Stimulated activated CD4-positive, alpha-beta T cell treated with anti-CD3 and anti-CD28 coated beads, TNF-alpha, amount 100 ng/mL, for 24 hours (primary cell): Measurements from ENCODE around the gene XNDC1N.

Experiments
- DNase-seq, 3 experiments: peaks; one replicate each; pipeline ENCODE4 v3.0.0-alpha.2; 2020; ENCODE audit warnings: low read depth in 3 of 3

Gene XNDC1N, protein sequence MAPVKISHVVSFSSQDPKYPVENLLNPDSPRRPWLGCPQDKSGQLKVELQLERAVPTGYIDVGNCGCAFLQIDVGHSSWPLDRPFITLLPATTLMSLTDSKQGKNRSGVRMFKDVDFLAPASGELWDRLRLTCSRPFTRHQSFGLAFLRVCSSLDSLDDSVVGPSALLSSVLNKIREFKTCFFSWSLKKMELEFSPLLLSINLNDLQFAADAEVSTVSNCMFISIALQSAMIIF

DNA sequence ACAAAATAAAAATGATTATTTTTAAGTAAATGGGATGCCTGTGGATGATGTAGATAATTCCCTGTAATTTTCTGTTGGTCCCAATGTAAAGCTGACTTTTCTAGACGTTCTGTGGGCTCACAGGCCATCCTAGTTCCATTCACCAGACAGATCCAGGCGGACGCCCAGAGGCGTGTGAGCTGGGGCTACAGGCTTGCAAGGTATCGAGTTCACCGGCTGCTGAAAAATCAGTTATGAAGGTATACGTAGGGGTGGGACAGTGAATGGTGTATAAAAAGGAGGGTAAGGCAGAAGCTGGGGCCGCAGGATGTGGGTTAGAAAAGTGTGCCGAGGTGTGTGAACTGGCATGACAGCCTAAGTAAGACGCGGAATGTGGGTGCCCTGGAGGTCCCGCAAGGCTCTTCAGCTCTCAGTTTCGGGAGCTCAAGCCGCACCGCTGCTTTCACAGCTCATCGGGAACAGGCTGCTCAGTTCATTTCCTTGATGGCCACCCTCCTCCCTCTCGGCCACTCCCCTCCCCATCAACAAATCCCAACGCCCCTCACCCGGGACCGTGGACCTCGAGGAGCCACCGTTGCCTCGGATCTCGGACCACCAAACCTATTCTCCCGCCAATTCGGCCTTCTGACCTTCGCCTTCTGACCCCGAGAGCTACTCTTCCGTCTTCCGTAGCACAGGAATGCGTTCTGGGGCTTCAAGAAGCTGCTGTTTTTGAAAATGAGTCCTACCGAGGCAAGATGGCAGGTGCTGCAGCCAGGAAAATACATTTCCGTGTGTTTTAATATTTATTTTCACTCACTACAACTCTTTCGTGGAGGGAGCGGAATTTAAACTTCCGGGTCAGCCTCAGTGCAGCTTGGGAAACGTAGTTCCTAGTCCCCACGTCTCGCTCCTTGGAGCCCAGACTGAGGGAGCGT is at the start of gene XNDC1N:
TSS of gene XNDC1N (minus strand) at position 775 of the 917 bp plus-strand sequence. CDS start 5,241 bp downstream, outside the sequence.
- DNase-seq = peak; percentile 46 to 66 (median 65)

DNA sequence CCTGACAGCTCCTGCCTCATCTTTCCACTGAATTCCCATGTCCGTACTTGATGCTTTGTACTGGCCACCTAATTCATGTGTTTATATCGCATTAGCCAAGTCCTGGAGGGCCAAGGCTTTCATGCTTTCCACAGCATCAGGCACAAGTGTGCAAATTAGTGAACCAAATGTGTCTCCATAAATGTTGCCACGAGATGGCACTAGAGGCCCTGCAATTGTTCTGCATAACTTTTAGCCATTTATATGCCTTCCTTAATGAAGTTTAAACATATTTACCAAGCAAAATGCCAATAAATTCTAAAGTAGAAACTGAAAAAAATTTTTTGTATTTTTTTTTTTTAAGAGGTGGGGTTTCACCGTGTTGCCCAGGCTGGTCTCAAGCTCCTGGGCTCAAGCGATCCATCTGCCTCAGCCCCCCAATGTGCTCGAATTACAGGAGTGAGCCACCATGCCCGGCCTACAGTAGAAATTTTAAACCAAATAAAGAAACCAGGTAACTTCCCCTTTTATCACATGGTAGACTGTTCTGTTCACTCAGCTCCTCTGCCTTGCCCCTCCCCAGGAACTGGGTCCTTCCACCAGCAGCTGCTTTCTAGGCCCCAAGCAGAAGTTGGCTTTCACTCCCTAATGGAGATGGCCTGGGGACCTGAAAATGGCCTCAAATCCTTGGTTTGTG is 49.5 kb upstream of the XNDC1N start:
- peak; percentile 13 to 26 (median 21) for DNase-seq

DNA sequence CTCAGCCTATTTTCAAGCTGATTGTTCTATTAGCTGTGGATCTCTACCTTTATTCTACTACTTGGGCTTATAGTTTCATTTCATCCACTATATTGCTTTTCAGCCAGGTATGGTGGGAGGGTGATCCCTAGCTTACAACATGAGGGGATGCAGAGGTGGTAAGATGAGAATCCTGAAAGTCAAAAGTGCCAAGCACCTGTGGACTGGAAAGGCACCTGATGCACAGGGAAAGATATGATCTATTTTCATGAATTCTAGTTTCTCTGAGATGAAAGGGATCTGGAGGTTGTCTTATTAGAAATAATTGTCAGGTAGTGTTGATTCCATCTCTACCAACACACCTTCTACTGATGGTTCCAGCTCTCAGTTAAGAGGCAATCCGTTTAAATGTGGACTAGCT is 48.7 kb upstream of the XNDC1N start:
- DNase-seq = no peak

DNA sequence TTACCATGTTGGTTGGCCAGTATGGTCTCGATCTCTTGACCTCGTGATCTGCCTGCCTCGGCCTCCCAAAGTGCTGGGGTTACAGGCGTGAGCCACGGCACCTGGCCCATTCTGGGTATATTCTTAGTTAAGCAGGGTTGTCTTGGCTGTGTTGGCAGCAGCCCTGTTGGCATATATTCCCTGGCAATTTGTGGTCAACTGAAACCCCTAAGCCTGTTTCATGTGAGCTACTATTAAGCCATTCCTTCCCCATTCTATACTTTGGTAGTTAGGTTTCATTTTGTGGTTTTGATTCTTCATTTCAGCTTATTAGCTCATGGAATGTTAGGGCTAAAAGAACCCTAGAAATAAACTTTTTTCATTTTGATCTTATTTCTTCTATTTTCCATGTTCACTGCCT is 48.2 kb upstream of the XNDC1N start:
- DNase-seq = no peak

DNA sequence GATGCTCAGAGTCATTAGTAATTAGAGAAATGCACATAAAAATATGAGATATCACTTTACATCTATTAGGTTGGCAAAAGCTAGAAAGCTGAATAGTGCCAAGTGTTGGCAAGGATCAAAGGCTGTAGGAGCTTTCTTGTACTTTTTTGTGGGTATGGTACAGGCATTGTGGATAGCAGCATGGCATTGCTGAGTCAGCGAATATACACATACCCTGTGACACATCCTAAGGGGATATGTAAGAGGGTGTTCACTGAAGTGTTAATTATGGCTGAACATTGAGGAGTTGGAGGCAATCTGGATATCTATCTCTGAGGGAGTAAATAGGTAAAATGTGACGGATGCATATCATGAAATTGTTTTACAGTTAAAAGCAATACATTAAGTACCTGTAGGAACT is 43.3 kb upstream of the XNDC1N start:
- no peak for DNase-seq

DNA sequence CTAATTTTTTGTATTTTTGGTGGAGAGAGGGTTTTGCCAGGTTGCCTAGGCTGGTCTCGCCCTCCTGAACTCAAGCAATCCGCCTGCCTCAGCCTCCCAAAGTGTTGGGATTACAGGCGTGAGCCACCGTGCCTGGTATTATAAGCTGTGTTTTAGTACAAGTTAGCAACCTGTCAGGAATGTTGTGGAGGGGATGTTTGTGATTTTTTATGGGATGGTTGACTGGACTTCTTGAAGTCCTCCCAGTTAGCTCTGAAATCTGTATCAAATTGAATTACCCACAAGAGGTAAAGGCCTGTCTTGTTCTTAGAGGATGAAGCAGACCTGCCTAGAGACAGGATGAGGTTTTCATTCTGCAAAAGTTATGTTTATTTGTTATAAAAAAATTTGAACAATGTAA is 36.2 kb upstream of the XNDC1N start:
- no peak for DNase-seq

DNA sequence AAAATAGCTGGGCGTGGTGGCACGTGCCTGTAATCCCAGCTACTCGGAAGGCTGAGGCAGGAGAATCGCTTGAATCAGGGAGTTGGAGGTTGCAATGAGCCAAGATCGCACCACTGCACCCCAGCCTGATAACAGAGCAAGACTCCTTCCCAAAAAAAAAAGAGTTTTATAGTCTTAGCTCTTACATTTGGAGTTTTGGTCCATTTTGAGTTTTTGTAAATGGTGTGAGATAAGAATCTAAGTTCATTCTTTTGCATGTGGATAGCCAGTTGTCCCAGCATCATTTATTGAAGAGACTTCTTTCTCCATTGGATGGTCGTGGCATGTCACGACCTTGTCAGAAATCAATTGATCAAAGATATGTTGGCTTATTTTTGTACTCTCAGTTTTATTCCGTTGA is 35.1 kb upstream of the XNDC1N start:
- DNase-seq = no peak

DNA sequence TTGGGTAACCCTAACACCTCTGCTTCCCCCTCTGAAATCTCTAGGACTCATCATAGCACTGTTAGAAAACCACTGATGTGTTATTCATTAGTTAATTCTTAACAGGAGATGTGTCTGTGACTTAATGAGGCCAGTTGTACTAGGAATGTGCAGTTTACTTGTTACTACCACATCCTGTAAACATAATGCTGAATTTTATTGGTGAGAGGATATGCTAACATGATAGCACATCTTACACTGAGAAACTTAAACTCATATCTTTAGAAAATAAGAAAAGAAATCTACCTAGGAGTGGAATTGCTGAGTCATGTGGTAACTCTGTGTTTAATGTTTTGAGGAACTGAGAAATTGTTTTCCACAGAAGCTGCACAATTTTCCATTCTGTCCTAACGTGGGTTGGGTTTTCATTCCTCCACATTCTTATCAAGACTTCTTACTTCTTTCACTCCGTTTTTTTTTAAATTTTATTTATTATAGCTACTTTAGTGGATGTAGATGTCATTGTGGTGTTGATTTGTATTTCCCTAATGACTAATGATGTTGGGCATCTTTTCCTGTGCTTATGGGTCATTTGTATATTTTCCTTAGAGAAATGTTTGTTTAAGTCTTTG is 34.1 kb upstream of the XNDC1N start:
- no peak for DNase-seq

DNA sequence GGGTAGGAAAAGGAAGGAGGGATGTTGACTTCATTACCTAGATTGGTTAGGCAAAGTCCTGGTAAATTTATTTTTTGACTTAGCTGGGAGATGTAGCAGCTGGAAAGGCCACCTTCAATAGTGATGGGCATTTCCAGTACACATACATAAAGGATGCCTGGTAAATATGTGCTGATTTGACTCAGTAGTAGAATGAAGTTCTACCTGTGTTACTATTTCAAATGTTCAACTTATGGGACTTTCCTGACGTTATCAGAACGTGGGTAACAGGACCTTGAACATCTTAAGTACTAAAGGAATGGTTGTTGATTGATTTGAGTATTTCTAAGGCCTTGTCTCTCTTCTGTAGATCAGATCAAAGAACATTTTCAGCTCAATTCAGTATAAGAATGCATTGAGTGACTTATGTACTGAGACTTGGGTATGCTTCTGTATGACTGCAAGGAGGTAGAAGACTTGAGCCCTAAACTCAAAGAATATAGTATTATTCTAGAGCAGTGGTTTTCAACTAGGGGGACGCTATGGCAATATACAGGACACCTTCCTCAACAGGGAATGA is 27.6 kb upstream of the XNDC1N start:
- DNase-seq = no peak

DNA sequence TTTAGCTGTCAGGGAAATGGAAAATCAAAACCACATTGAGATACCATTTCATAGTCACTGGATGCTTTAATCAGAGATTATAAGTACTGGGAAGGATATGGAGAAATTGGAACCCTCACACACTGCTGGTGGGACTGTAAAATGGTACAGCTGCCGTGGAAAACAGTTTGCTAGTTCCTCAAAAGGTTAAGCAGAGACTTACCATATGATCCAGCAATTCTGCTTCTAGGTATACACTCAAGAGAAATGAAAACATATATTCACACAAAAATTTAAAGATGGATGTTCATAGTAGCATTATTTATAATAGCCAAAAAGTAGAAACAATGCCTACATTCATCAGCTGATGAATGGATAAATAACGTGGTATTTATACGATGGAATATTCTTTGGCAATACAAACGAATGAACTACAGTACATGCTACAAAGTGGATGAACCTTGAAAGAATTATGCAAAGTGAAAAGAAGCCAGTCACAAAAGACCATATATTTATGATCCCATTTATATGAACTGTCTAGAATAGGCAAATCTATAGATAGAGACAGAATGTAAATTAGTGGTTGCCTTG is 23.4 kb upstream of the XNDC1N start:
- DNase-seq = no peak

DNA sequence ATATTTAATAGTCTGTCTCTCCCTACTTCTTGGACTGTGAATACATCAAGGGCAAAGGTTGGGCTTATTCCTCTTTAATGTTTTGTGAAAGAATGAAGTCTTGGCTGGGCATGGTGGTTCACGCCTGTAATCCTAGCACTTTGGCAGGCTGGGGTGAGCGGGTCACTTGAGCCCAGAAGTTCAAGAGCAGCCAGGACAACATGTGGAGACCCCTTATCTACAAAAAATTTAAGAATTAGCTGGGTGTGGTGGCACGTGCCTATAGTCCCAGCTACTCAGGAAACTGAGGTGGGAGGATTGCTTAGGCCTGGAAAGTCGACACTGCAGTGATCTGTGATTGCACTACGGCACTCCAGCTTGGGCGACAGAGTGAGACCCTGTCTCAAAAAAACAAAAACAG is 20.6 kb upstream of the XNDC1N start:
- no peak for DNase-seq

DNA sequence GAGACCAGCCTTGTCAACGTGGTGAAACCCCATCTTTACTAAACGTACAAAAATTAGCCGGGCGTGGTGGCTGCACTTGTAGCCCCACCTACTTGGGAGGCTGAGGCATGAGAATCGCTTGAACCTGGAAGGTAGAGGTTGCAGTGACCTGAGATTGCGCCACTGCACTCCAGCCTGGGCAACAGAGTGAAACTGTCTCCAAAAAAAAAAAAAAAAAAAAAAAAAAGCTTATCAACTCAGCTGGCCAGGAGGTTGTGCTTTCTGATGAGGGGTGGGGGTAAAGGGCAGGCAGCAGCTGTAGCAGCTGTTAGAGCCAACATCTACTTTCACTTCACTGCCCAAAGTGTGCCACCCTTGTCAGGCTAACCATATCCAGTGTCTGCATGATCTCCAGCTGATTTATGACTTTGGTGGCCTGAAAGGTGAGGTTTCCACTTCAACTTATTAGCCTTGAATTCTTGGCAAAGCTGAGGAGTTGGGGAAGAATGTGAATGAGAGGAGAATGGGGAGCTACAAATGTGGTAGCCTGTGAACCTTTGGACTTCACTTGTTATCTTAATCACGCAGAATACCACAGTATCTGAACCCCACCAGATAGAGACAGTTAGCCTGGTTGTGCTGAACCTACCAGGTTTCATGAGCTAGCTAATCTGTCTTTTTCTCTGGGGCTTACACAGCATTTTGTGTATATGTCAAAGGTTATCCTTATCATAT is 20.1 kb upstream of the XNDC1N start:
- DNase-seq = no peak

DNA sequence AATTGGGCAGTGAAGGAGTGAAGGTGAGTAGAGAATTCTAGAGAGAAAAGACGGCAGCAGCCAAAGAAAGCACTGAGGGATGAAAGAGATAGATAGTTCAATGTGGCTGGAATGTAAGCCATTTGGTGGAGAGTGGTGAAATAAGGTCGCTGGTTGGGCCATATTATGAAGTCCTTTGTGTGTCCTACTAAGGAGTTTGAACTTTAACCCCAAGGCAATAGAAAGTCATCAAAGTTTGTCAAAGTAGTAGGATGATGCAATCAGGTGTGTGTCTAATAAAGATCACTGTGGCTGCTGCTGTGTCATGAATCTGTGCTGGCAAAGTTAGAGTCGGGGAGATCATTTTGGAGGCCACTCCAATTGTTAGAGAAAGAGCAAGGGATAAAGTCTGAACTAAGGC is 19.1 kb upstream of the XNDC1N start:
- no peak for DNase-seq

DNA sequence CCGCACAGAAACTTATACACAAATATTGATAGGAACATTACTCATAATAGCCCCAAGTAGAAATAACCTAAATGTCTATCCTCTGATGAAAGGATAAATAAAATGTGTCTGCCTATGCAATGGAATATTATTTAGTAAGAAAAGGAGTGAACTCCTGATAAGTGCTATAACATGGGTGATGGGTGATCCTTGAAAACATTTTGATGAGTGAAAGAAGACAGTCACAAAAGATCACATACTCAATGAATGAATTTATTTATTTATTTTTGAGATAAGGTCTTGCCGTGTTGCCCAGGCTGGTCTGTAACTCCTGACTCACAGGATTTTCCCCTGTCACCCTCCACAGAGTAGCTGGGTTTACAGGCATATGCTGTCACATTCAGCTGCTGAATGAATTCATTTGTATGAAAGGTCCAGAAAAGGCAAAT is 17.8 kb upstream of the XNDC1N start:
- DNase-seq = no peak

DNA sequence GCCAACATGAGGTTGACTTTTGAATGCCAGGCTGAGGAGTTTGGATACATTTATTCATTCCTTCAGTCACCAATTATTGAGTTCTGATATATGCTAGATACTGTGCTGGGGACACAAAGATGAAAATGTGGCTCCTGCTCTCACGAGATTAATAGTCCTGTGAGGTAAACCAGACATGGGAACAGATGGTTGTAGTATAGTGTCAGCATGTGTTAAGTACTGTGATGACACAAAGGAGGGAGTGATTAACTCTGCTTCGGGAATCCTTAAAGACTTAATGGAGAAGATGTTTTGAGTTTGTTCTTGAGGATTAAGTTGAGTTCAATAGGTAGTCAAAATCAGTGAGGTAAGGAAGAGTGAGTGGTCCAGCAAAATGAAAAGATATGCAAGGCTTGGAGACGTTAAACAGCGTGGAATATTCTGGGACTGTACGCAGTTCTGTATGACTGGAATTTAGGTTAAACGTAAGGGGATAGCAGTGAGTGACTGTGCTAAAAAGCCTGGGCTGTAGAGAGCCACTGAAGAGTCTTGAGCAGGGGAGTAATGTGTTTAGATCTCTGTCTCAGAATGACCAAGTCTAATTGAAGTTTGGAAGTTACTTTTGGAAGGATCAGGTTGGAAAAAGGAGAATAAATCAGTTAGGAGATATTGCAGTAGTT is 12.3 kb upstream of the XNDC1N start:
- DNase-seq = no peak

DNA sequence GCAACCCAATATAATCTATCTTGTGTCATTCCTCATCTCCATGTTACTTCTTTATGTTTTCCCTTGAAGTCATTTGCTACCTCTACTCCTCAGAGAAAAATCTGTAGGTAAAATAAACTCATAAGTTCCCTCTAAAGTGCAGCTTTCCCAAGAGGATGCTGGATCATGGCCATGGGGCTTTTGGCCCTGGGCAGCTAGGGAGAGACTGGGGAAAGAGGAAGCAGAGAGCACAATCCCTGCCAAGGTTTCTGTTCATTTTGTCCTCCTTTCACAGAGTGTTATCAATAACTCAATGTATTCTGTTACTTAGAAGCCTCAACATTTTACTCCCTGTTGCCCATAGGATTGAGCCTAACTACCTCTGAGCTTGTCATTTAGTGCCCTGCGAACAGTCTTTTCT is 9.4 kb upstream of the XNDC1N start:
- no peak for DNase-seq

DNA sequence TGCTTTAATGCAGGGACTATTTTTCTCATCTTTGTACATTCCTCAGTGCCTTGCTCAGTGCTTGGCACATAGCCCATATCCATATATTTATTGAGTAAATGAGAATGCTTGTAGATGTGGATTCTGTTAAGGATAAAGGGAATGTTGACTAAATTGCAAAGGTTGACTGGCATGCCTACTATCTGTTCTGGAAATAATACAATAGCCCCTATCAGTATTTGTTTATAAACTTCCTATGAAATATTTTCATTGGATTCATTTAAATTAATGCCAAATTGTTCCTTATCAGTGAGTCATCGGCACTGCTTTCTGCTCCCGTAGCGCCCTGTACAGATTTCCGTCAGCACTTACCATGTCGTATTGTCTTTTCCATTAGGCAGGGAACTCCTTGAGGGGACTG is 8.4 kb upstream of the XNDC1N start:
- DNase-seq = no peak

DNA sequence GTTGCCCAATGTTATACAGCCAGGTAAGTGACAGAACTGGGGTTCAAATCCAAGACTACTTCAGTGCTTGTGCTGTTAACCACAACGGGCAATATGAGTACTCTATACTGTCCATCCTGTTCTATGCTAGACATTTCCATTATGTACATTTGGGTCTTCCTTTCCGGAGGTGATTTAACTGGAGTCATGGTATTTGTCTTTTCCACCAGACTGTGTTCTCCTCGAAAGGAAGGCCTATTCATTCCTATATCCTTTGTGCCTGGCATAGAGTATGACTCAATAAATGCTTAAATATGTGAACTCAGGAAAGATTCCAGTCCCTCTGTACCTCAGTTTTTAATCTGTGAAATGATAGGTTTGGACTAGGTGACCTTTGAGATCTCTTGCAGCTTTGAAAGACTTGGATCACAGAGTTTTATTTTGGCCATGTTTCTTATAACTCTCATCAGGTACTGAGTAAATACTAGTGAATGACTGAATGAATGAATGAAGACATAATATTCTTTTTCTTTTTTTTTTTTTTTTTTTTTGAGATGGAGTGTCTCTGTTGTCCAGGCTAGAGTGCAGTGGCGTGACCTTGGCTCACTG is 7.0 kb upstream of the XNDC1N start:
- no peak for DNase-seq

DNA sequence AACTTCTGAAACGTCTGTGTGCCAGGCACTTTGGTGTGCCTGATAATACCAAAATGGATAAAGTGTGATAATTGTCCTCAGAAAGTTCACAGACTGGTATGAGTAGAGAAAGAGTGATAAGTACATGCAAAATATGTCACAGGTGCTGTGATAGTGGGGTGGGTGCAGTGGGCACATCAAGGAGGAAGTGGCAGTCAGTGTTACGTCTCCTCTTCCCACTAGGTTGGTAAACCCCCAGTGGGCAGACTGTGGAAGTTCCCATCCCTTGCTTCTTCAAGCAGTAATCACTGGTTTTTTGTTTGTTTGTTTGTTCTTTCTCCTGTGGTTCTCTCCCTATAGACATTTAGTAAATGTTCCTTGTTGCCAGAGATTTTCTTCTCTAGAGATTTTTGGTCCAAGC is 5.8 kb upstream of the XNDC1N start:
- no peak for DNase-seq
